HG03521 (cell line): Measurements from ENCODE around the gene WWOX.
A peak's percentile ranks its signal among the peaks of the same experiment; 100 is the strongest.

Experiments
- ATAC-seq: cut with Tn5 transposase; IDR thresholded peaks from one replicate; pipeline ENCODE4 v1.9.1; 2021; ENCODE audit warnings: mild to moderate bottlenecking, moderate library complexity; ENCODE audit not compliant: unreplicated experiment

Gene WWOX

GRCh38 chr16:78220571-78220970 lies 121.1 kb downstream of the WWOX start:
- ATAC-seq = no peak

- no peak for ATAC-seq
Observed at GRCh38 chr16:78221892-78222291, 122.4 kb downstream of the WWOX start.

- no peak for ATAC-seq
Observed at GRCh38 chr16:78224342-78224741, 124.9 kb downstream of the WWOX start.

GRCh38 chr16:78225919-78226318 lies 126.5 kb downstream of the WWOX start:
- no peak for ATAC-seq

- ATAC-seq = no peak
Observed at GRCh38 chr16:78227855-78228254, 128.4 kb downstream of the WWOX start.

GRCh38 chr16:78228704-78229103 lies 129.2 kb downstream of the WWOX start:
- ATAC-seq = no peak

GRCh38 chr16:78230832-78231231 lies 131.4 kb downstream of the WWOX start:
- ATAC-seq = no peak

- peak; percentile 86 for ATAC-seq
Observed at GRCh38 chr16:78235168-78235800, 135.8 kb downstream of the WWOX start.

- ATAC-seq = no peak
Observed at GRCh38 chr16:78235876-78236275, 136.4 kb downstream of the WWOX start.

GRCh38 chr16:78237841-78238240 lies 138.4 kb downstream of the WWOX start:
- no peak for ATAC-seq

GRCh38 chr16:78240459-78241222 lies 141.2 kb downstream of the WWOX start:
- ATAC-seq = no peak

GRCh38 chr16:78242239-78242630 lies 142.8 kb downstream of the WWOX start:
- ATAC-seq = no peak

- ATAC-seq = no peak
Observed at GRCh38 chr16:78244131-78244895, 144.9 kb downstream of the WWOX start.

GRCh38 chr16:78246559-78246958 lies 147.1 kb downstream of the WWOX start:
- no peak for ATAC-seq

GRCh38 chr16:78249056-78249455 lies 149.6 kb downstream of the WWOX start:
- no peak for ATAC-seq

- ATAC-seq = no peak
Observed at GRCh38 chr16:78249832-78250231, 150.4 kb downstream of the WWOX start.

GRCh38 chr16:78251115-78251514 lies 151.7 kb downstream of the WWOX start:
- no peak for ATAC-seq

GRCh38 chr16:78252757-78253156 lies 153.3 kb downstream of the WWOX start:
- no peak for ATAC-seq

- ATAC-seq = no peak
Observed at GRCh38 chr16:78254841-78255240, 155.4 kb downstream of the WWOX start.

- no peak for ATAC-seq
Observed at GRCh38 chr16:78256686-78257375, 157.4 kb downstream of the WWOX start.

- ATAC-seq = no peak
Observed at GRCh38 chr16:78257376-78257728, 157.9 kb downstream of the WWOX start.
